Activated CD8-positive, alpha-beta memory T cell treated with anti-CD3 and anti-CD28 coated beads, Interleukin-2, amount 50 U/mL, for 4 hours (primary cell): ENCODE results near the gene LSAMP.

Experiments
- DNase-seq: peaks from one replicate; pipeline ENCODE4 v3.0.0-alpha.2; 2020

Gene LSAMP

DNA sequence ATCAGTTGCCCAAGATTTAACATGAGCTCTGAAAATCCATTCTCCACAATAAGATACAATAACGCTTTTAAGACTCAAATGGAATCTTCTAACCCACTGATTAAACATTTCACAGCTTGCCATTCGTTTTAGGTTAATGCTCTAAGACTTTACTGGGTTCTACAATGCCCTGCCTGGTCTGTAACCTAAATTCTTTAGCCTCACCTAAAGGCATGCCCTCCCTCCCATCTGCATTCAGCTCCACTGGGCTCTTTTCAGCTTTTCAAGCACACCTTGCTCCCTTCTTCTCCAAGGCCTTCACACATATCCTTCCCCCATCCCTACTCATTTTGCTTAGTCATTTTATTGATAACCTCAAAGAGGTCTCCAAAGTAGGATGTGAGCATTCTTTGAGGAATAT lies 290.9 kb downstream of the LSAMP start:
- DNase-seq = no peak

DNA sequence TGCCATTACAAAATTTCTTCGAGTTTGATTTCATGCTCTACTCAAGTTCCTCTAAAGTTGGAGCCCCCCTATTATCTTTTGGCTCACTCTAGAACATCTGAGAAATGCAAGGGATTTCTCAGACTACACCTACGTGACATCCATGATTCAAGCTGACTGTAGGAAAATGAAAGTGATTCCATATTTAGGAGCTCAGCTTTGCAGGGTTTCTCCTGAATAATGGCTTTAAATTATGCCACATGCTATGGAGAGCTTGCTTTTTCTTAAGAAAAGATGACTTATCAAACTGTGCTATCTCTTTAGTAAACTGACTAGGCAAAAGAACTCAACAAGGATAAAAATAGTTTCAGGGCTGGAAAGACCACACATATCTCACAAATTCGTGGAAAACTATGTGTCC lies 292.1 kb downstream of the LSAMP start:
- DNase-seq = no peak

DNA sequence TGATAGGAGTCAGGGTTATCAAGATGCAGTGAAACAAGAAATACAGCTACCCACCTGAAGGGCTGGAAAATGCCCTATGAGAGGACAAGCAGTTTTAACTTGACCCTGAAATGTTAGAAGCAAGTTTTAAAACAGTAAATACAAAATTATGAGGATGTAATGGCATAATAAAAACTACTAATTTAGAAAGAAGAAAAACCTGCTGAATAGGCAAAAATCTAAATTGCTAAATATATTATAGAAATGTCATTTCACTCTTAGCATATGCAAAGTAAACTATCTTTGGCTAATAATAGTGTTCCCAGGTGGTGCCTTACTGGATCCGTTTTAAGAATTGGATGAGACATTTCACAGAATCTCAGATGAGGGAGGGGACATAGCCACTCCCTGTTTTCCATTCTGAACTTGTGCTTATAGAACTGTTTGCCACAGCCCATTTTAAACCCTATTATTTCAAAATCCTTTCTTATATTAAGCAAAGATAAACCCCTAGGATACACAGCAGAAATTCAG lies 294.6 kb downstream of the LSAMP start:
- DNase-seq = no peak

DNA sequence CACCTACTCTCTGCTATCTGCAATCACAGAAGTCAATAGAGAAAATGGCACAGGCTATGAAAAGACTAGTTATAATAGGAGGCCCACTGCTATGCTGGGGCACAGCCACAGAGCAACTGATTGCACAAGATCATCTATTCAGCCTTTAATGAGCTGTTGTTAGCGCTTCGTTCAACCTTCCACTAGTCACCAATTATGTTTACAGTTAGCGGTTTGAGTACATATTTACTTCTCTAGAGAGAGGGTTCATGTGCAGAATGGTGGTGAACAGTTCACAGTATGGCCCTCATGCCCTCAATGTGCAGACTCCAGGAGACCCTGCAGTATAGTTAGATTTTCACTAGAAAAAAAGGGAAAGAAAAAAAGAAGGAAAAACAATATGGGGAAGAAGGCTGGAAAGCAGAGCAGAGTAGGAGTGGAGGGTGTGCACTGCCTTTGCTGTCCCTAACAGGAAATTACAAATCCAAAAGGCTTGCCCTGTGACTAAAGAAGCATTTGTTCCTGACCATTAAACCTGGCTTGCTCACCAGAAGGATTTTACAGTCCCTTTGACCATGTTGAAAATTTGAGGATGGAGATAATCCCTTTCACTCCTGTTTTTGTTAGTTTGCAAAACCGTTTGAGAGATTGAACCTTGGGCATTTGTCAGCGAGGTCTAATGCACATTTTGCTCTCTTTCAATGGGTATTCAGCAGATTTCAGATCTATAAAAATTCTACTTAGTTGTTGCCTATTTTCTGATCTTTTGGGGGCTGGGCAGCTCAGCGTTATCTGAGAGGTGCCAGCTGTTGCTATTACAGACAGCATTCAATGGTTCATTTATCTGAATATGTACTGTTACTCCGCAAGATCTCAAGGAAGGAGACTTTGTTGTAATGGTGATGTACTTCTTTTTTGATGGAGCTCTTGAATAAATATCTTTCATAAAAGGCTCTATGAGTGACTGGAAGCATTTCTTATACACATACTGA lies 296.1 kb downstream of the LSAMP start:
- DNase-seq = no peak

DNA sequence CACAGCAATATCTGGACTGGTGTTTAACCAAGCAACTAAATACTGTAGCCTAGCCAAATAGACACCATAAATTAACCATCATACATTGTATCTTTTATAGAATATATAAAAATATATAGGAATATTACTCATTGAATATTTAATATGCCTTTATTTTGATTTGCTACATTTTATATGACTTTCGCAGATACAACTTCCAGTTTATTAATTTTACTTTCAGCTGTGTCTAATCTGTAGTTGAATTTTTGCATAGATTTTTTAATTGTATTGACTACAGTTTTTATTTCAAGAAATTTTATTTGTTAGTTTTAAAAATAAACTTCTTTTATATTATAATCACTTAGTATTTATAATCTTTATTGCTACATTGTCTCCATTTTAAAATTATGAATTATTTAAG lies 299.7 kb downstream of the LSAMP start:
- no peak for DNase-seq

DNA sequence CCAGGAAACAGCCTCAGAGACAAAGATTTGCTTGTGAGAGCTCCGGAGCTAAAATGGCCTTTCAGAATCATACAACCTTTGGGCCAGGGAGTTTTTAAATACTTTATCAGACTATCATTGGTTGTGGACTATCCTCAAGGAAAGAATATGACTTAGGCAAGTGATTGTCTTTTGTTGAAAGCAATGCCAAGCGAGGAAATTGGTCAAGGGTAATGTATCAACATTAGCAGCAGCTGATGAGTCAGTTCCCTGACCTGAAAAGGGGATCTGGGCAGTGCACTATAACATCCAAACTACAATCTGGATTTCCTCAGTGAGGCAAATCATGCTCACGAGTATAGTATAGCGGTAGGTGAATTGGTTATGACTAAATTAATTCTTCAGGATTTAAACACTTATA lies 303.6 kb downstream of the LSAMP start:
- DNase-seq = no peak

DNA sequence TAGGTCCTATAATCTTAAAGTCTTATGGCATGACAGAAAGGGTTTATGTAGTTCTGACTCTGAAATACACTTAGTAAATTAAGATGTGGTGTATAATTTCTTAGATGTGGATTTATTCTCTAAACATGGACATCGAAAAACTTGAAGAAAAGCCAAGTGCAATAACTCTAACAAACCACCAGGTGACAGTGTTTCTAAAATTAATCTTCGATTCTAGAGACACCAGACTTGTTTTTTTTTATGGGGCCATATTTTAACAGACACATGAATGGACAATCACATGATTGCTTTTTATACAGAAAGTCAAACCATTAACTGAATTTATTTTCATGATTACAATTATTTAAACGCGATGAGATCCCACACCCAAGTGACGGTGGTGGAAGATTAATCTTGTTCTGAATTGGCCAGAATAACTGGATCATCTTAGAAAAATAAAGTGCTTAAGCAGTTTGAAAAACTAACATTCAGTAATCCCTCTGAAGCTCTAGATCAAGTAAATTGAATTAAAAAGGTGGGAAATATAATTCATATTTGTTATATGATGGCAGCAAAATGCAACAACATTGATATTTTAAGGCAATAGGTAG lies 305.1 kb downstream of the LSAMP start:
- no peak for DNase-seq

DNA sequence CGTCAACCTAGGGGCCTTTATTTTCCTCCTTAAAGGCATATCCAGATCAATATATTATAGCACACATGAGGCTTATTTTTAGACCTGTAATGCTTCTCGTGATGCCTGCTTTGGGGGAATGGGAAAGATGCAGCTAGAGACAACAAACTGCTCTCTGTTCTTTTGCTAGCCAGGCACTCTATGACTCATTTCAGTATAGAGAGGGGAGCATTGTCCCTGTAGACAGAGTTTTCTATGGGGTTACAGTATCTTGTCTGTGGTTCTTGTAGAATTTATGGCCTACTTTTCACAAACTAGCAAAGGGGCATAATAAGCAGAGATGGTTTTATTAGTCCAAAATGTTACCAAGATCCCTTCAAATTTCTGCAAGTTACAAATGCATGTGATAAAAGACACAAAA lies 305.6 kb downstream of the LSAMP start:
- no peak for DNase-seq

DNA sequence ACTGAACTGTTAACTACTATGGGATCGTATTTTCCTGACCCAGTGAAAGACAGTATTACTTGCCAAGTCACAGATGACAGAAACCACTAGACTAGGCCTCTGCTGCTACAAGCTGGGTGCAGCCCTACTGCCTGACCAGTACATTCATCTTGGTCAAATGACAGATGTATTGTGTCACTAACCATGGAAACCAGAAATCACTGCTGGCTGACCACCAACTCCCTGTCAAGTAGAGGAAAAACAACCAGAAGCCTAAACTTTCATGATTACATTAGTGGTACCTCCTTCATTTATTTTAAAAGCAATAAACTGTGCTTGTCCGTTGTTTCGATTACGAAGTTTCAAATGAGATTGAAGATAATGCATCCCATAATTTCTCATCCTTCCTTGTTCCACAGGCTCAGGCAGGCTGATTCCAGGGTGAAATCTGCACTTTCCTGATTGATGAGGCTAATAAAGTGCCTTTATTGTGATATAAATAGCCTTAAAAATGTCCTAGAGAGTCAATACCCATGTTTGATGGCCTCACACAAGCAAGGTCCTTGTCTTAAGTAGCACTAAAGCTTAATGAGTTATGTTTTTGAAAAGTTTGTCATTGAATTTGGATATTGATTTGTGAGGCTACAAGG lies 309.7 kb downstream of the LSAMP start:
- DNase-seq = no peak

DNA sequence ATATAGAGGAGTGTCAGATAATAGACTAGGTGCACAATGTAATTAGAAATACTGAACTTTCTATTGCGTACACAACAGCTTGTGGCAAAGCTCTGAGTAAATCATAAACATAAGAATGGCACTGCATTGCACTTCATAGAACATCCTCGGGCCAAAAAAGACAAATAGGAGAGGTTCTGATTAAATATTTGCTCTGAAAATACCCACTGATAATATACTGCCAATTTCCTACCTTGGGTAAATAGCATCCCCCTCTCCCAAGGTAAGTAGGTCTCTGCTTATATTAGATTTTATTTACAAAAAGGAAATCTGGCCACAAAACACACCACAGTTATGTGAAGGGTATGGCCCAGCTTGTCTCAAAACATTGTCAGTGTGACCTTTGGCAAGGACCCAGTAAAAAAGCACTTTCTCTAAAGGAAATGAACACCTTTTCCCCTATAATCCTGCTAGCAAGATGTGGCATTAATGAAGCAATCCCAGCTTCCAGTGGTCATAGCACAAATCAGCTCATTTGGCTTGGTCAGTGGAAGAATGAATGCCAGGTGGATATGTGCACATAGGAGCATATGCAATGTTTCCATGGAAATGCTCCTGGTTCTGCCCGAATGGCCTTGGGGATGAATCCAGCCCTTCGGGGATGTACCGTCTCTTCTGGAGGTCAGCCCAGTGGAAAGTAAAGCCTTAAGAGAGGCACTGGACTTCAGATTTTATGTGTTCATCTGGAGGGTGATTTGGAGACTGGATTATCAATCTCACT lies 315.9 kb downstream of the LSAMP start:
- DNase-seq = no peak

DNA sequence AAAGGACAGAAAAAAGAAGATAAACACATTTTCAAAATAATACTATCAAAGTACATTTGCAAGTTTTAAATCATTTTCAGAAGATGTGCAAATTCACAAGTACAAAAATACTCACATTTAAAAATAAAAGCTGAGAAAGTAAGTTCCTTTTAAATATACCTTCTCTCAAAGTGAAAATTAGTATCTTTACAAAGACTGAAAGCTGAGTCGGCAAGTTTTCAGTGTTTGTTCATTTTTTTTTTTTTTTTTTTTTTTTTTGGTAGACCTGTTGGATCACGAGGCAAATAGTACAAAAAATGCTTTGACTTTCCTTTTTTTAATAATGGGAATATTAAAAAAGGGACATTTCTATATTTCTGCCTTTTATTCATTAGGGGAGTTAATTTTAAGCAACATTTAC lies 317.8 kb downstream of the LSAMP start:
- no peak for DNase-seq

DNA sequence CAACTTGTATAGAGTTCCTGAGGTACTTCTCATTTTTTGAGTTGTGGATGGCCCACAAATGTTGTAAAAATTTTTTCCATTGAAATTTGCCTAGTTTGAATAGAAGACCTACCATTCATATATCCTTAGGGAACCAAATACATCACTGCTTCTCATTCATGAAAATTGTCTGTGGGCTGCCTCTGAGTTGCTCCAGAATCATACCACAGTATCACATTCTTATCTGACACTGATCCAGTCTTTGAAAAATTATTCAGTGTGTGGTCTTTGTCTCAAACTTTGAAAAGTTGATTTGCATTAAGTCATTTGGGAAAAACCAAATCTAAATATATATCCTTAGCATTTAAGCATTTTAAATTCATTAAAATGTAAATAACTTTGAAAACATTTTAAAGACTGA lies 321.1 kb downstream of the LSAMP start:
- DNase-seq = no peak

DNA sequence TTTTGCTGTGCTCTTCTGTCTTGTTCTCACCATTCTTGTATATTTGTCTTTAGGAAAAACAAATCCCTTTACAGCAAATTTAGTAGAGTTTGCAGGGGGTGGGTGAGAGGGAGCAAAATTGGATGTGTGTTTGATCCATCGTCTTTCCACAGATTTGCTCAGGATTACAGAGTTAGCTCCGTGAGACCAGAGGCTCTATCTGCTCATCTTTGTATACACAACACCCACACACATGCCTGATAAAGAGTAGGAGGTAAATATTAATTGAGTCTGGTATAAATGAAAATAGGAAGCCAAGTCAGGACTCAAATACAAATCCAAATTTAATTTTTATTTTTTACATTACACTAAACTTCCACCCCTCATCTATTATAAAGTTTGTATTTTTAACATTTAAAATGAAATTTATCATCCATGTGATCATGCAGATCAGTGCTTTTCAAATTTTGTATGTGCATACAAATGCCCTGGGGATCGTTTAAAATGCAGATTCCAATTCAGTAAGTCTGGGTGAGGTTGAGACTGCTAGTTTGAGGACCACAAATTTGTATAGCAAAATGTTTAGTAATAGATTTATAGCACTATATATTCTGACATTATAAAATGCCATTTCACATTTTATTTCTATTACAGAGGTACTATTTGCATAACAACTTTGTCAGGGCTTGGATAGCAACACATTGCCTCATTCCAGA lies 326.7 kb downstream of the LSAMP start:
- DNase-seq = no peak

DNA sequence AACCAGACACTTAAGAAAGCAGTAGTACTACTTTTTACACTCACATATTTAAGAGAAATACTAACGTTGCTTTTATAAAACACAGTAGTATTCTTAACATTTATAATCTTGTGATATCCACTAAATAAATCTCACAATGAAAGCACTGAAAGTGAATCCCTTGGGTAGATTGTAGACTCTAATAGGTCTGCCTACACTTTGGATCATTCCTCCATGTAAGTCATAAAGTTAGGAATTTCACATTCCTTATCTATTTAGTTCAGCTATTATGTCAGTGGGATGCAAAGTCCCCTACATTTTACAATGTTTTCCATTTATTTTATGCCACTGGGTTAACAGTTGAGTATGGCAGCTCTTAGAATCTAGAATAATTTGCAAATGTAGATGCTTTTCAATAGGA lies 330.7 kb downstream of the LSAMP start:
- DNase-seq = no peak

DNA sequence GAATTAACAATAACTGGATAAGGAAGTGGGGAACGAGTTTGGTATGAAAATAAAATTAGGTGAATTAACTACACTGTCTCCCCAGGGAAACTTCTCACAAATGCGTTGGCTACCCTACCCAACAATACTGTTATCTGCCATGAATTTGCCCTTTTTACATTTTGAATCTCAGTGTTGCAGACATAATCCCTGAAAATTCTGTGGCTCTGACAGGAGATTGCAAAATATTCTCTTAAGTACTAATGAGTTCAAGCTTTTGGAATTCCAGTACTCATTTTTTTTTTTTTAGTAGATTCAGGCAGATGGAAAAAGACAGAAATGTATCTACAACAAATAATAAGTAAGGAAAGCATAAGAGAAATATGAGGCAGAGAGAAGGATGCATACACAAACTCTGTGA lies 332.6 kb downstream of the LSAMP start:
- DNase-seq = no peak

DNA sequence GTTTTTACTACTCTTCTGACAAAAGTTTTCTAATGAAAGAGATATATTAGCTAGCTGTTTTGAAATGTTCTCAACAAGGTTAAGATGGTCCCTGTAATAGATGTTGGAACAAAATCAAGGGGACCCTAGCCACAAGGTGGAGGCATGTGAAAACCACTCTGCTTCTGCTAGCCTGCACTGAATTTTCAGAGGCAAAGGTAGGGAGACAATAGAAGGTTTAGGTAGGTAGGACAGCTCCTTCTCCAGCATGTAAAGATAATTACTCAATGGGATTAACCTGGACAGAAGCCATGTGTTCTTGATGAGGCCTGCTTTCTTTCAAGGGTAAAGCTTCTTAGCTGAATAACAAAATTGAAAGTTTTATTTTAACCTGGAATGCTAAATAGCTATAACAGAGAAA lies 333.5 kb downstream of the LSAMP start:
- DNase-seq = no peak

DNA sequence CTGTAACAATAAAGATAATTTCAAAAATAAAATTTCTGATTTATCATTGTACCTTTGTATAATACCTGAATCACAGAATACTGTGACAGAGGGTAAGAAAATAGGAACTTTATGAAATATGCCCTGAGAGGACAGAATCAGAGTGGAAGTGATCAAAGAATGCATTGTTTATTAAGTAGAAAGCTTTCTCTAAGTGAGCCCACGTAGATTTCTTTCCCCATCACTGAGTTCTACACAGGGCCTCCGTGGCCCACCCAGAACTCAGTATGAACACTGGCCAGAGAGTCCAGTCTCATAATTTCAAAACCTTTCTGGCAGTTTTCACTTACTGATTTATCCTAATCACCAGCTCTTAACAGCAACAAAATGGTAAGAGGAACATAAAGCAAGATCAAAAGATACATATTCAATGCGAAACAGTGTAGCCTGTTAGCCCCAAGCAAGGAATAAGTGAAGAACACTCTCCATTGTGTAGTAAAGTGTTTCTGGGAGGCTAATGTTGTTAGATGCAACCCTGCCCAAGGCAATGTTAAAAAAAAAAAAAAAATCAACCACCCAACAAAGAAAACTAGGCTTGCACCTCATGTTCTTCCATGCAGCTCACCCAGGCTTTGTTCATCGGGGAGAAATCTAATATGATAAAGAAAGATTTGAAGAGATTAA lies 341.3 kb downstream of the LSAMP start:
- no peak for DNase-seq

DNA sequence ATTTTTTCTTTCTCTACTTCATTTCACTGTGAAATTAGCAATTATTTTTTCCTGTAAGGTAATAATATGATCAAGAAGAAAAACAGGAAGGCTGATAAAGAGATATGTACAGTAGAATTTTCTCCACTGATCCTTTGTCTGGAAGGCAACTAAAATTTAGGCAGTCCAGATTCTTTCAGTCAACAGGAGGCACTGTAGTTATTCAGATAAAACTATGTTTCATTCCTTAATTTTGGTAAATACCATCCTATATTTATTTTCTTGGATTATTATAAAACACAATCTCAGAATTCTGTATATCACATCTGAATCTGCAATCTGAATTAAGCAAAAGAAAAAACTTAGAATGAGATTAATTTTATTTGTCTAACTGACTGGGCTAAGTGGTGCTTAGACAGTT lies 343.2 kb downstream of the LSAMP start:
- DNase-seq = no peak

DNA sequence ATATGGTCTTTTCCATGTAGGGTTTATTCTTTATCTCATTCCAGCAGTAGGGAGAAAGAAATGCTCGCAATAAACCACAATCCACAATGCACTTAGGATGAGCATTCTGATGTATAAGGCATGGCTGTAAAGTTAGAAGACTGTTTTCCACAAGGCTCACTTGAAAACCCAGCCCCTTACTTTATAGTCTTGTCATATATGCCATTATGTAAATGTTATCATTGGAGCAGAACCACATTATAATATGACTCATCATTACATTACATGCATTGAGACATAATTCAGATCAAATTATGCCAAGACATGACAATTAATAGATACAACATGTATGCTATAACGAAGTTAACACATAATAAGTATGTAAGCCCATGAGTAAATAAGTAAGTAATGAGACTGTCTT lies 348.1 kb downstream of the LSAMP start:
- no peak for DNase-seq

DNA sequence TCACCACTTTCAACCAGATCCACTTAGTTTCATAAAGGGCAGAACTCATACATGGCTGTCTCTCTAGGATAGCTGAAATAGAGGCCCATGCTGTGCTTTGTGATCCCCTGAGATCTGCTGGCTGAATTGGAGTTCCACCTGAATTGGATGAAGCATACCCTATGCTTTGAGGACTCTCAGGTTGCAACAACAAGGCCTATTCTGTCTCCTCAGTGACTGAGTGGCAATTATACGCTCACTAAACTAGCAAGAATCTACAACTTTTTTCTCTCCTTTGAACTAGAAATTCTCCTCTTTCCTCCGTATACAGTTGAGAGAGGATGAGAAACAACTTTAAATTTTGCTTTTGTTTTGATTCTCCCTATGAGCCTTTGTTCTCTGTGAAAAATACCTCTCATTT lies 348.7 kb downstream of the LSAMP start:
- no peak for DNase-seq

DNA sequence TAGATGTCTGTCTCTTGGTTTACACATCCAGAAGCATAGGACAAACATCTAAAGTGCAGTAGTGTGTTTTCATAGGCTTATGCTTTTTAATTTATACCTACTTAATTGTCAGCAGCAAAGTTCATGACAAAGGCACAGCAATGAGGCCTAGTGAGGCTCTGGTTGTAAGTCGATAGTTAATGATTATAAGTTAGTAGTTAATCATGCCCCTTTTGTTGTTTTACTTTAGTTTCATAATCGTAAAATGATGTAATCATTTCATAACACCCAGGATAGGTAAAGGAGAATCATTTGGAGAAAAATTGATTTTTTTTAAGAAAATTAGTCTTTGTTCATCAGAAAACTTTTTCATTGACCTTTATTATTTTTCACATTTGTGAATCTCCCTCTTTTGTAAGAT lies 351.9 kb downstream of the LSAMP start:
- no peak for DNase-seq

DNA sequence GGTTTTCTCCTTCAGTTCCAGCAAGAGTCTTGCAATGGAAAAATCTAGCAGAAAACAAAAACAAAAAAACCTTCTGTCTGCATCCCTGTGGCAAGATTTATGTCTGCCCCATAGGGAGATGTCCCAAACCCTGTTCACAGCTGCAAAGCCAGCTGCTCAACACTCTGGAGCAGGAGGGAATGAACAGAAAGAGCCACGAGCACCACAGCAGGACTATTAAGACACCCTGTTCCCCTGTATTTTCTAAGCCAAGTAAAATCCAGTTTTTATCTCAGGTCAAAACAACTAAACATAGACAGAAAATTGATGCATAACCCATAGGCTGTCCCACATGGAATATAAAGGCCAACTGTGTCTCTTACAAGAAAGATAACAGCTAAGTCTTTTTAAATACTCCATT lies 357.9 kb downstream of the LSAMP start:
- DNase-seq = no peak
